ENCODE results near the gene BICD2. TPM values are rescaled to one million over a fixed set of nuclear protein-coding genes. Genes with fewer than 3 reads are reported as not detected.

The BICD2 gene
- total and polyA plus RNA-seq, 2 of the 8 experiments (the other 6 are each of a cell fraction or from before 2014, with no cell fraction given) = 6.6 to 22.8 TPM

DNA sequence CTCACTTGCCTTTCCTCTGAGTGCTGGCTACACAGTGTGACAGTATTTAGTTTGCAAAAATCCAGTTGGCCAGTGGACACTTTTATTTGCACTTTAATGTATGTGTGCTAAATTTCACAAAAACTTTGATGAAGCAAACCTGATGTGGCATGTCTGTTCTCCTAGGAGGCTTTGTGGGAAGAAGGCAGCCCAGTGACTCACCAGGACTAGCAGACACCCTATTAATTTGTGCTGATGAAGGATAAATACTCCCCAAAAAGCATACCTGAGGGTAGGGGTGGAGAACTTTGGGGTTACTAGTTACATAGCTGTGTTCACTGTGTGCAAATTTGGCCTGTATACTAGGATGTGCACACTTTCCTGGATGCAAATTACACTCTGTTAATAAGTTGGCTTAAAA is 55.4 kb downstream of the BICD2 start (continued):
- TF ChIP-seq EGR1 (IDR thresholded peaks at IDR 0.05; ENCODE audit: borderline replicate concordance, low read depth, low read length) (no peak), CHD1 (IDR thresholded peaks at IDR 0.05; ENCODE audit: low read depth, low read length) (no peak), CEBPB (IDR thresholded peaks at IDR 0.05; ENCODE audit: low read depth, low read length) (no peak)
- TF ChIP-seq, protein P1, sequence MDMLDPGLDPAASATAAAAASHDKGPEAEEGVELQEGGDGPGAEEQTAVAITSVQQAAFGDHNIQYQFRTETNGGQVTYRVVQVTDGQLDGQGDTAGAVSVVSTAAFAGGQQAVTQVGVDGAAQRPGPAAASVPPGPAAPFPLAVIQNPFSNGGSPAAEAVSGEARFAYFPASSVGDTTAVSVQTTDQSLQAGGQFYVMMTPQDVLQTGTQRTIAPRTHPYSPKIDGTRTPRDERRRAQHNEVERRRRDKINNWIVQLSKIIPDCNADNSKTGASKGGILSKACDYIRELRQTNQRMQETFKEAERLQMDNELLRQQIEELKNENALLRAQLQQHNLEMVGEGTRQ (IDR thresholded peaks at IDR 0.05; ENCODE audit: low read length) = no peak
- TF ChIP-seq, protein P2, sequence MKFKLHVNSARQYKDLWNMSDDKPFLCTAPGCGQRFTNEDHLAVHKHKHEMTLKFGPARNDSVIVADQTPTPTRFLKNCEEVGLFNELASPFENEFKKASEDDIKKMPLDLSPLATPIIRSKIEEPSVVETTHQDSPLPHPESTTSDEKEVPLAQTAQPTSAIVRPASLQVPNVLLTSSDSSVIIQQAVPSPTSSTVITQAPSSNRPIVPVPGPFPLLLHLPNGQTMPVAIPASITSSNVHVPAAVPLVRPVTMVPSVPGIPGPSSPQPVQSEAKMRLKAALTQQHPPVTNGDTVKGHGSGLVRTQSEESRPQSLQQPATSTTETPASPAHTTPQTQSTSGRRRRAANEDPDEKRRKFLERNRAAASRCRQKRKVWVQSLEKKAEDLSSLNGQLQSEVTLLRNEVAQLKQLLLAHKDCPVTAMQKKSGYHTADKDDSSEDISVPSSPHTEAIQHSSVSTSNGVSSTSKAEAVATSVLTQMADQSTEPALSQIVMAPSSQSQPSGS (IDR thresholded peaks at IDR 0.05; ENCODE audit: low read length) = no peak

All from H1 (cell line).